T-helper 1 cell treated with Interleukin-12 subunit alpha and Interleukin-12 subunit beta and Interleukin-4 antibody, amounts not matched to agents 30 μg/mL and 1 μg/mL, for 36 hours (primary cell): ENCODE results near the gene INPP5E.

Experiments used
- H3K27ac Mint-ChIP-seq: one replicate; pipeline ENCODE4 v1.8.0; 2021; ENCODE audit warnings: mild to moderate bottlenecking, mixed read lengths
- H3K27me3 Mint-ChIP-seq: one replicate; pipeline ENCODE4 v1.8.0; 2021; ENCODE audit warnings: low read depth, mixed read lengths
- H3K36me3 Mint-ChIP-seq: one replicate; pipeline ENCODE4 v1.8.0; 2021; ENCODE audit warnings: low read depth, mixed read lengths
- H3K4me1 Mint-ChIP-seq: one replicate; pipeline ENCODE4 v1.8.0; 2021; ENCODE audit warnings: low read depth, mixed read lengths
- H3K4me3 Mint-ChIP-seq: one replicate; pipeline ENCODE4 v1.8.0; 2021; ENCODE audit warnings: mild to moderate bottlenecking, moderate library complexity, mixed read lengths
- H3K9me3 Mint-ChIP-seq: one replicate; pipeline ENCODE4 v1.8.0; 2021; ENCODE audit warnings: mixed read lengths

The INPP5E gene

DNA sequence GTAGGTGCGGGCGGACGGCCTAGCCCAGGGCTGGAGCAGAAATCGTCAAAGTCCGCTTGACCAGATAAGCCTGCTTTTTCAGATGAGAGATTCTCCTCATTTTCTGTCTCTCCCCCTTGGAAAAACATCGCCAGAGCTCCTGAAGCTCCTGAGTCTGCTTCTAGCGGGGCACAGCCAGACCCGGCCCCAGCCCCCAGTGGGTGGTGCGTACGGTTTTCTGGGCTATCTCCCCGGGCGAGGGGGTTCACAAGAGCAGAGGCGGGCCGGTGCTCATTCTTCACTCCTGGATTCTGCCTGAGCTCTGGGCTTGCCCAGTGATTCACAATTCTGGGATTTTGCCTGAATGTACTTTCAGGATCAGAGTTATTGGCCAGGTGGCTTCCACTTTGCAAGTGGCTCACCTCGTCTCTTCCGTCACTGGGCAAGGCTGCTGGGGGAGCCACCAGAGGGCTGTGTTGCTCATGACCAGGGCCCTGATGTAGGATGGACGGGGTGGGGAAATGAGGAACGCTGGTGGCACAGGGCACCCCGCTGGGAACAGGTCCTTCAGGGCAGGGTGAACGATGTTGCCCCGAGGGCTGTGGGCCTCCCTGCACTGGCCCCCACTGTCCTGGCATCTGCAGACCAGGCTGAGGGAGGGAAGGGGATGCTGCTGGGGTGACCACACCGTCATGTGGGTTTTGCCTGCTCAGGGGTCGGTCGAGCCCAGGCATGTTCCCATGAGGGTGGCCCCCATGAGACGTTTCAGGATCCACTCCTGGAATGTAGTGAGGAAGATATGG, 36.9 kb upstream of the INPP5E start:
- Mint-ChIP-seq H3K4me3 (no peak overlapping the region), H3K4me1 (peaks cover 15% of the 10 kb centered on the region), H3K9me3 (no peaks in the 10 kb centered on the region), H3K36me3 (peaks cover 13% of the 10 kb centered on the region), H3K27ac (no peak overlapping the region), H3K27me3 (no peaks in the 10 kb centered on the region)

DNA sequence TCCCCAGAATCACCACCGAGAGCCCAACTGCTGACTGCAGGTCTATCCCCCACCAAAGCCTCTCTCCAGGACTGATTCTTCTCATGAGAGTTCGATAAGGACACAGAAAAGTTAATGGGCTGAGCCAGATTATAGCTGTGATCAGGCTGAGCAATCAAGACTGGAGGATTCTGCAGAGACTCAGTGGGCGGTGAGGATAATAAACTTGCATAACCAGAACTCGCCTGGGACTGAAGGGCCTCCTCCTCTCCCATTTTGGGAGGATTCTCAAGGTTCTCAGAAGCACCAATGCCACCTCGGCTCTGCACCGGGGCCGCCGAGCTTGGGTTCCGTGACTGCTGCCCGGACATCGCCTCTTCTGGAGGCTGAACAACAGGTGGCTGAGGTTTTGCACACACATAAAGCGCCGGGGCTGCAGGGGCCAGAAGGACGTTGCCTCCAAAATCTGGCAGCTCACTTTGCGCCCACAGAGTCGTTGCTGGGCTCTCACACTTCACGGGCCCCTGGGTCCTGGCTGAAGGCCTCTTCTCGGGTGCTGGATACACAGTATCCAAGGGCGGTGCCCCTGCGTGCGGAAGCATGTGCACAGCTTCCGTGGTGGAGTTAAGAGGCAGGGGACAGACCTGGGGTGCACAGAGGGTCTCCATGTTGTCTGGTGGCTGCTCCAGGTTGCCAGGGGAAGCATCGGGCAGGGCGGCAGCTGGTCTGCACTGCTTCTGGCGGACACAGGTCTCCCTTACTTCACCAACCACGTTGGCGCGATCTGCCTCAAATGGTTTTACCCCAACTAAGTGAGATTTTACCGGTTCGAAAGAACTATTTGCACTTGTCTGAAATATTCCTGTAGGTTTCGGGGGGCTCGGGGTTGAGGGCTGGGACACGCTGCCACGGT, 35.6 kb upstream of the INPP5E start:
- H3K27me3 Mint-ChIP-seq, result no peaks in the 10 kb centered on the region
- H3K4me3 Mint-ChIP-seq, result no peak overlapping the region
- no peak overlapping the region for H3K27ac Mint-ChIP-seq
- peaks cover 21% of the 10 kb centered on the region for H3K36me3 Mint-ChIP-seq
- H3K4me1 Mint-ChIP-seq, result peaks cover 8% of the 10 kb centered on the region
- H3K9me3 Mint-ChIP-seq, result no peaks in the 10 kb centered on the region

DNA sequence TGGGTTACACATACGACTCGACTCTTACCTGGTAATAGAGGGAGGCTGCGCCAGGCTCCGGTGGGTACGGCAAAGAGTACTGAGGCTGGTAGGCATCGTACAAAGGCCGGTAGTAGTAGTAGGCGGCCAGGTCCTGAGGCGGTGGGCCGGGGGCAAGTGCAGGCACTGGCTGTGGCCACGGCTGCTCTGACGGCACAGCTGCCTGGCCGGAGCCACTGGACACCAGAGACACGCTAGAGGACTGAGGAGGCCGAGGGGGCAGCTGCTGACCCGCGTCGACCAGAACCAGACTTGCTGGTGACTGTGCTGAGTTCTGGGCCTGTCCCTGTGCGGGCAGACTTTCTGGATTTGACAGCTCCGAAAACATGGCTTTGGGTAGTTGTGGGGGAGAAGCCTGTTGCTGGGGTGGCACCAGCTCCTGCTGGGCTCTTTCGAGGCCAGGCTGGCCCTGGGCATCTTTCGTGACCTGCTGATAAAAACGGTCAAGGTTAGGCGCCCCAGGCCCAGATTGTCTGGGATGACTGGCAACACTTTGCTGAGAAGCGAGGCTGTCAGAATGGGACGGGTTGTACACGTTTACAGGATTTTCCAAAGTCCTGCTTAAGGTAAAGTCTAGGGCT, 34.5 kb upstream of the INPP5E start:
- no peaks in the 10 kb centered on the region for H3K27me3 Mint-ChIP-seq
- H3K4me3 Mint-ChIP-seq, result no peak overlapping the region
- no peak overlapping the region for H3K27ac Mint-ChIP-seq
- H3K36me3 Mint-ChIP-seq, result peaks cover 20% of the 10 kb centered on the region
- peaks cover 4% of the 10 kb centered on the region for H3K4me1 Mint-ChIP-seq
- H3K9me3 Mint-ChIP-seq, result no peaks in the 10 kb centered on the region

DNA sequence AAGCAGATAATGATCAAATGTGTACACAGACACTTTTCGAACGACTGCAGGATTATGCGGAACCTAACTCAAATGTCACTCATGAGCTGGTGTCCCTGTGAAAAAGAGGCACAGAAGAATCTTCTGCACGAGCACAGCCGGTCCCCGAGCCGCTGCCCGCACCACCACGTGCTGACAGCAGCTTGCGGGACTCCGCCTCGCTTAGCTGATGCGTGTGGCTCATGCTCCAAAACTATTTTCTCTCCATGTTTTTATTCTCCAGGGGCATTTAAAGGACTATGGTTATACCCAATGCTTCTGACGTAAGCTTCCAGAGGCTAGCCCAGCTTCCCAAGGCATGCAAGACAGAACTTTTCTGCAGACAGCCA, 33.7 kb upstream of the INPP5E start:
- Mint-ChIP-seq H3K27me3 (no peaks in the 10 kb centered on the region), H3K4me1 (peaks cover 2% of the 10 kb centered on the region), H3K27ac (no peak overlapping the region), H3K36me3 (peaks cover 20% of the 10 kb centered on the region), H3K9me3 (no peaks in the 10 kb centered on the region), H3K4me3 (no peak overlapping the region)

DNA sequence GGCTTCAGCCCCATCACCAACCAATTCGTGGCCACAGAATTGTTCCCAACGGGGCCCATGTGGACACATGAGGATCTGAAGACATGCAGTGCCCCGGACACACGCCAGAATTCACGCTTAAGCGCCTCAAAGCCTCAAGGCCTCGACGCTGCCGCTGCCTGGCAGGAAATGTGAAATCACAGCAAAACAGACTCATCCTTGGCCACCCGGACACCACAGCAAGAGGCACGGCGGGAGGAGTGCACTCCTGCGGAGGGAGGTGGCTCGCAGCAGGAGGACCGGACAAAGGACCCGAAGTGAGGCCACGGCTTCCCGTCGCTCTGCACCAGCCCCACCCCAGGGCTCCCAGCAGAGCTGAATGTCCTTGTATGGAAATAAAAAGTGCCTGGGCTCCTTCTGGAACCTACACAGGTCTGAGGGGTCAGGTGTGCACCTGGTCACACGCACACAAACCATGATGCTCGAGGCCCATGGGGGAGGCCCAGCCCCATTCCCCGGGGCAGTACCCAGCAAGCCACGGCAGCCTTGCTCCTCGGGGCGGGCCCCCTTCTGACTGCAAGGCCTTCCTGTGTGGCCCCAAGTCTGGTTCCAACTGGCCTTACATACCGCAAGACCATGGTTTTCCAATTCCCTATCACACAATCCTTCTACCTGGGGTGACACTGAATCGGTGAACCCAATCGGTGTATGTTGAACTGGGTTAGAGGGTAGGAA, 33.2 kb upstream of the INPP5E start:
- Mint-ChIP-seq H3K4me3 (no peak overlapping the region), H3K27me3 (no peaks in the 10 kb centered on the region), H3K36me3 (peaks cover 20% of the 10 kb centered on the region), H3K4me1 (peaks cover under 1% of the 10 kb centered on the region), H3K9me3 (no peaks in the 10 kb centered on the region), H3K27ac (no peak overlapping the region)

DNA sequence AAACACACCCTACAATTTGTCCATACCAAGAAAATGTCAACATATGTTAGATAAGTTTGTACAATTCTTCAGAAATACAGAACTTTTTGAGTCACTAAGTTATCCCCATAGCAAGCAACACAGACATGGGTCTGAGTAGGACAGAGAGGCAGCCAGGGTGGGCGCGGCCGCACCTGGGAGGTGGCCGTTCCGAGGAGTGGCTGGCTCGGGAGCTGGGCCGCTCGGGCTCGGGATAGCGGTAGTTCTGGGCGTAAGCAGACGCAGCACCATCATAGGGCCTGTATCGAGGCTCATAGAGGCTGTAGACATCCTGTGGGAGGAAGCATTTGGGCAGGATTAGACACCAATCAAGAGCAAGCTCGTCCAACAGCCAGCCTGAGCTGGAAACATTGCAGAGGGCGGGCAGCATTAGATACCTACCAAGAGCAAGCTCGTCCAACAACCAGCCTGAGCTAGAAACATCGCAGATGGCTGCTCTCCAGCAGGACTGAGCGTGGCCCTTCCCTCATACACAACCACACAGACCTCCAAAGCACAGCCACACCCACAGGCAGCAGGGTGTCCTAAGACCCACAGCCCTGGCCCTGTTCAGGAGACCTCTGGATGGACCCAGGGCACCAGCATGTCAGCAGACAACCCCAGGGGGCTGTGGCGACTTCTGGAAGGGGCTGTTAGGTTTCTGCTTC, 32.3 kb upstream of the INPP5E start:
- H3K27ac Mint-ChIP-seq, result no peak overlapping the region
- no peaks in the 10 kb centered on the region for H3K27me3 Mint-ChIP-seq
- H3K4me3 Mint-ChIP-seq, result no peak overlapping the region
- H3K9me3 Mint-ChIP-seq, result no peaks in the 10 kb centered on the region
- no peaks in the 10 kb centered on the region for H3K4me1 Mint-ChIP-seq
- peaks cover 19% of the 10 kb centered on the region for H3K36me3 Mint-ChIP-seq

DNA sequence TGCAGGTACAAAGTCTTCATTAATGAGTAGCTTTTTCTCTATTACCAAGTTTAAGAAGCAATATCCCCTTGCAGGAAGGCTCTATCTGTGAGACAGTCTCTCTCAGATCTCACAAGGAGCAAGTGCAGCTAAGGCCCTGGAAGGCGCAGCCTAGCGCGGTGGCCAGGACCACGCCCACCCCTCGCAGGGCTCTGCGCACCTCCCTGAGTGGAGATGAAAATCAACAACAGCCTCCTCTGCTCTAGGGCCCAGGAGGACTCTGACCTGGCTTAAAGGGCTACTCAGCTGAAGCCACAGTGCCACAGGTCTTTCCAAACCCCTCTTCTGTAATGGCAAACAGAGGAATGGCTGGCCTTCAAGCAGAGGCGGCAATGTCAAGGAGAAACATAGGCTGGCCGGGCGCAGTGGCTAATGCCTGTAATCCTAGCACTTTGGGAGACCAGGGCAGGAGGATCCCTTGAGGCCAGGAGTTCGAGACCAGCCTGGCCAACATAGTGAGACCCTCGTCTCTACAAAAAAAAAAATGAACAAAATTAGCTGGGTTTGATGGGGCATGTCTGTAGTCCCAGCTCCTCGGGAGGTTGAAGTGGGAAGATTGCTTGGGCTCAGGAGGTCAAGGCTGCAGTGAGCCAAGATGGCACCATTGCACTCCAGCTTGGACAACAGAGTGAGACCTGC, 31.3 kb upstream of the INPP5E start:
- H3K9me3 Mint-ChIP-seq, result no peaks in the 10 kb centered on the region
- no peak overlapping the region for H3K4me3 Mint-ChIP-seq
- peaks cover 29% of the 10 kb centered on the region for H3K36me3 Mint-ChIP-seq
- no peaks in the 10 kb centered on the region for H3K27me3 Mint-ChIP-seq
- H3K4me1 Mint-ChIP-seq, result no peaks in the 10 kb centered on the region
- no peak overlapping the region for H3K27ac Mint-ChIP-seq

GRCh38 chr9:136470356-136470755, 30.7 kb upstream of the INPP5E start:
- H3K36me3 Mint-ChIP-seq, result peaks cover 32% of the 10 kb centered on the region
- no peaks in the 10 kb centered on the region for H3K9me3 Mint-ChIP-seq

GRCh38 chr9:136467766-136468165, 28.1 kb upstream of the INPP5E start:
- Mint-ChIP-seq H3K36me3 (peaks cover 38% of the 10 kb centered on the region), H3K27me3 (no peaks in the 10 kb centered on the region), H3K9me3 (no peaks in the 10 kb centered on the region), H3K27ac (no peak overlapping the region), H3K4me1 (no peaks in the 10 kb centered on the region), H3K4me3 (no peak overlapping the region)

More at GRCh38 chr9:136470356-136470755, 30.7 kb upstream of the INPP5E start:
- H3K27ac Mint-ChIP-seq, result no peak overlapping the region
- no peaks in the 10 kb centered on the region for H3K4me1 Mint-ChIP-seq
- H3K4me3 Mint-ChIP-seq, result no peak overlapping the region
- H3K27me3 Mint-ChIP-seq, result no peaks in the 10 kb centered on the region

DNA sequence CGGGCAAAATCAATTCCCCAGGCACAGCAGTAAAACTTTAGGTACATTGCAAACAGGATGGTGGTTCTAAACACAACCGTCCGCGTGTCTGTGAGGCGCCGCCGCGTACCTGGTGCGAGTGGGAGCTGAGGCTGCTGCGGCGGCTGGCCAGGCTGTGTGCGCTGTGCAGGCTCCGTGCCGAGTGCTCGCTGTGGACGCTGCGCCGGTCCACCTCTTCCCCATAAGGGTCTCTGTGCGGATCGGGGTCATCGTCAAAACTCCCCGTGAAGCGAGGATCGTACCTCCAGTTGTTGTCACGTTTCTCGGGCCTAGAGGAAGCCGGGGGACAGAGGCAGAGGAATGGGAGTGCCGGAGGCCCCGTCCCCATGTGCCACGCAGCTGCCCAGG, 26.5 kb upstream of the INPP5E start:
- Mint-ChIP-seq H3K27ac (no peak overlapping the region), H3K4me3 (no peak overlapping the region), H3K9me3 (no peaks in the 10 kb centered on the region), H3K27me3 (no peaks in the 10 kb centered on the region), H3K4me1 (no peaks in the 10 kb centered on the region), H3K36me3 (peaks cover 46% of the 10 kb centered on the region)

DNA sequence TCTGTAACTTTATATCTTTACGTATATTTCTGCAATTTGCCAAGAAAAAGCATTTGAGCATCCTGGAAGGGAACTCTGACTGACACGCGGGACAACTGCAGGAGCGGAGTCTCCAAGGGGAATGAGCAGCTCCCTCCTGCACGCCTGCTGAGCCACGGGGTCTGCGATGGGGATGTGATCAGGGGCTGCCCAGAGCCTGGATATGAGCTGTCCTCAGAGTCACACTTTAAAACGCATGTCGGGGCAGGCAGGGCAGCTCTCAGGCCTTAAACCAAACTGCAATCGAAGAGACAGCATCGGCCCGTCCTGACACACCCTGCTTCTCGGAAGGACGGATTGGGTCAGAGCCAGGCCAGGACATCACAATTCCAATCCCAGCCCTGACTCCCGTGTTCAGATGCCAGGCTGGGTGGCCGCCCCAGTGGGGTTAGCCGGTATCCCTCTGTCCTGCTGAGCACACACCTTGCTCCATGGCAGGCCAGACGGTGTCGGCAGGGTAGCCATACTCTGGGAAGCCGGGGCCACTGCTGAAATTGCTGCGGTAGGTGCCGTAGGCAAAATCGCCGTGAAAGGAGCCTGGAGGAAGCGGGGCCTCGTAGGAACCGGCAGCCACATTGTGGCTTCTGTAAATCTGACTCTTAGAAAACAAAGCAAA, 26.0 kb upstream of the INPP5E start:
- Mint-ChIP-seq H3K9me3 (no peaks in the 10 kb centered on the region), H3K36me3 (peaks cover 47% of the 10 kb centered on the region), H3K4me3 (no peak overlapping the region), H3K27me3 (no peaks in the 10 kb centered on the region), H3K4me1 (no peaks in the 10 kb centered on the region), H3K27ac (no peak overlapping the region)

- Mint-ChIP-seq H3K4me3 (no peak overlapping the region), H3K36me3 (peaks cover 47% of the 10 kb centered on the region), H3K27me3 (no peaks in the 10 kb centered on the region), H3K27ac (no peak overlapping the region), H3K9me3 (no peaks in the 10 kb centered on the region), H3K4me1 (no peaks in the 10 kb centered on the region)
These were observed 24.6 kb upstream of the INPP5E start for GRCh38 chr9:136464241-136464640.

DNA sequence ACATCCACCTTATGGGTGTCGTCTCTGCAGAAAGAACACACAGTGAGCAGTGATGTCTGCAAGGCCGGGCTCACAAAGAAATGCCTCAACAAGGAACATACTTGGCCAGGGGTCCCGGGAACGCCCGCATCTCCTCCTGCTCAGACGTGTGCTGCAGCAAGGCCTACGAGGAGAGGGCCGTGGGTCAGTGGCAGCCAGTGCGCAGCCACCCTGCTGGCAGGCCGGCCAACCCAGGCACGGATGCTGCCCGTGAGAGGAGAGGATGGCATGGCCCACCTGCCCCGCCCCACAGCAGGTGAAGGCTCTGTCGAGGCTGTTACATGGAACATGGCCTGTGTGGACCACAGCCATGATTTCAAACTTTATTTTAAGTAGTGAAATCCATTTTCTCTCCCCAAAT, 23.9 kb upstream of the INPP5E start:
- Mint-ChIP-seq H3K4me3 (no peak overlapping the region), H3K4me1 (no peaks in the 10 kb centered on the region), H3K27ac (no peak overlapping the region), H3K27me3 (no peaks in the 10 kb centered on the region), H3K9me3 (no peaks in the 10 kb centered on the region), H3K36me3 (peaks cover 54% of the 10 kb centered on the region)
